NCI-H146 treated with DMSO at 0.1 percent for 48 hours (cell line): Measurements from ENCODE around the gene HOXC4.

Experiments
- DNase-seq: peaks from one replicate; lab custom pipeline; 2025; ENCODE audit not compliant: unreplicated experiment; lab: John Stamatoyannopoulos, UW

The HOXC4 gene

GRCh38 chr12:54015018-54015931, 38.4 kb upstream of the HOXC4 start:
- DNase-seq, result no peak

DNA sequence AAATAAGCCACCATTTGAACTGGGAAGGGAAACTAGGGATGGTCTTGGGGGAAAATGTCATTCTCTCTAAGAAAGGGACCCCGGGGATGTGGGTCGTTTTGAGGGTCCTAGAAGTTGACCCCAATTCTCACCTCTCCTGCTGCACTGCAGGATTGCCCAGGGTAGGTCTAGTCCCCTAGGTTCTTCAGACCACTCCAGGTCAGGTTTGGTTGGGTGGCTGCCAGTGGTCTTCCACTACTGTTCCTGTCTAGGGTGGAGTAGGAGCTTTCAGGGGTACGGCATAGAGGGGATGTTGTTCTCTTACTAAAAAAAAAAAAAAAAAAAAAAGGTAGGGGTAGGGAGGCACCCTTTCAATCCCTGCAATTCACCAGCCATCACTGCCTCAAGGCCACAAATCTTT, 37.6 kb upstream of the HOXC4 start:
- DNase-seq, result no peak

DNA sequence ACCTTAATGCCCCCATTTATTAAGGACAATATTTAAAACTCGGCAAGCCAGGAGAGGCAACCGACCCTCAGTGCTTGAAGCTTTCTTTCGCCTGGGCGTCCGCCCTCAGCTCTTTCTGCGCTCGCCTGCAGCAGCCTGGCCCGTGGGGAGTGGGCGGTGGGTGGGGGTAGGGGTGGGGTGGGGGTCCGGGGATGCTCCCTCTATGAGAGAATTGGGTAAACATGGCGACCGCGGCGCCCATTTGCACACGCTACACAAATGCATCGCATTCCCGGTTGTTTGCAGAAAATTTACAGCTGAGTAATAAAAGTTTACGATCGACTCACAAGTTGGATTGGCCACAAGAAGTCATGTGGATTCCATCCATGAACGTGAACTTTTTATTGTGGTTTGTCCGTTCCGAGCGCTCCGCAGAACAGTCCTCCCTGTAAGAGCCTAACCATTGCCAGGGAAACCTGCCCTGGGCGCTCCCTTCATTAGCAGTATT, 37.1 kb upstream of the HOXC4 start:
- no peak for DNase-seq

- no peak for DNase-seq
Measured at GRCh38 chr12:54017027-54017788, 36.4 kb upstream of the HOXC4 start.

- peak; percentile 36 for DNase-seq
Measured at GRCh38 chr12:54017878-54018467, 35.7 kb upstream of the HOXC4 start.

DNA sequence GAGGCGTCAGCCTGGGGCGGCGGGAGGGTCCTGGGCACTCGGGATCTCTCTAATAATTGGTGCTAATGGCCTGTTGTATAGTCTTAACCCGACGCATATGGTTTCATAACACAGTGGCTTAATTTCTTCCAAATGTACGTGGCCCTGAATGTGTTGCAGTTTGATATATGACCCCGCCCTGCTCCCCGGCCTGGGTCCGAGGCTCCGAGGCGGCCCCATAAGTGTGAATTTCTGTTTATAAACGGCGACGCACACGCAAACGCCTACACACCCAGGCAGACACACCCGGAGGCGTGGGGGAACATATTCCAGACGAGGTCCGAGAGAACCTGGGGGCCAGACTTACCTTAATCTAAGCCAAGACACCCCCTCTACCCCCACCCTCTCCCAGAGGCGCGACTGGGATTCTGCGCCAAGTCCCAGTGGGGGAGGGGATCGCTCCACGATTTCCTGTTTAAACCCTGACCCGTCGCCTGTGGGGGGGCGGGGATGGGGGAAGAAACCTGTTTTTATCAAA, 35.1 kb upstream of the HOXC4 start:
- no peak for DNase-seq

DNA sequence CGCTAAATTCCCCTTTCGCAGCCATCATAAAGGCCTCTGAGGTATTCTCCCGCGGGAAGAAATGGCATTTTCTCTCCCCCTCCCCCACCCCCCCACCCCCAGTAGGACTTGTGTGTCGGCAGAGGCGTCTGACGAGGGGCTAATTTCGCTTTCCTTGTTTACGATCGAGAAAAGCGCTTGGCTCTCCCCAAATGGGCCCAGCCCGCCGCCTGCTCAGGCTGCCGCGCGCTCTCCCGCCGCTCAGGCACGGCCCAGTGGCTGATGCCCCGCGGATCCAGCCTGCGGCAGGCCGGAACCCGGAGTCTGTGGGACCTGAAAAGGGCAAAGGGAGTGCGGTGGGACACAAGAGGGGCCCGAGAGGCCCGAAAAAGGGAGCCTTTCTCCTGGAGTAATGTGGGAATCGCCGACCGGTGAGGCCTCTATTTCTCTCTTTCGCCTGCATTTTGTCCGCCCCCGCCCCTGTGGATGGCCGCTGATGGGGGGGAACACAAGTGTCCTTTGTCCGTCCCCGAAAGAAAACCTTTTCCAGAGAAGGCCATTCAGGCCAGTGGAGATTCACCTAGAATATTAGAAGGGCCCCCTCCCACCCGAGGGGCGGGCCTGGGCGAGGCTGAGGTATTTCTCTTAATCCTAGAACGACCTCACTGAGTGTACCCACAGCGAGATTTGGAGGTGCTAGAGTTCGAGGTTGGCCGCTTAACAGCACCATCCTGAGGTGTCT, 34.4 kb upstream of the HOXC4 start:
- DNase-seq, result no peak

GRCh38 chr12:54019924-54020590, 33.6 kb upstream of the HOXC4 start:
- no peak for DNase-seq

- no peak for DNase-seq
Measured at GRCh38 chr12:54020591-54021405, 32.8 kb upstream of the HOXC4 start.

- no peak for DNase-seq
Measured at GRCh38 chr12:54021432-54022013, 32.1 kb upstream of the HOXC4 start.

DNA sequence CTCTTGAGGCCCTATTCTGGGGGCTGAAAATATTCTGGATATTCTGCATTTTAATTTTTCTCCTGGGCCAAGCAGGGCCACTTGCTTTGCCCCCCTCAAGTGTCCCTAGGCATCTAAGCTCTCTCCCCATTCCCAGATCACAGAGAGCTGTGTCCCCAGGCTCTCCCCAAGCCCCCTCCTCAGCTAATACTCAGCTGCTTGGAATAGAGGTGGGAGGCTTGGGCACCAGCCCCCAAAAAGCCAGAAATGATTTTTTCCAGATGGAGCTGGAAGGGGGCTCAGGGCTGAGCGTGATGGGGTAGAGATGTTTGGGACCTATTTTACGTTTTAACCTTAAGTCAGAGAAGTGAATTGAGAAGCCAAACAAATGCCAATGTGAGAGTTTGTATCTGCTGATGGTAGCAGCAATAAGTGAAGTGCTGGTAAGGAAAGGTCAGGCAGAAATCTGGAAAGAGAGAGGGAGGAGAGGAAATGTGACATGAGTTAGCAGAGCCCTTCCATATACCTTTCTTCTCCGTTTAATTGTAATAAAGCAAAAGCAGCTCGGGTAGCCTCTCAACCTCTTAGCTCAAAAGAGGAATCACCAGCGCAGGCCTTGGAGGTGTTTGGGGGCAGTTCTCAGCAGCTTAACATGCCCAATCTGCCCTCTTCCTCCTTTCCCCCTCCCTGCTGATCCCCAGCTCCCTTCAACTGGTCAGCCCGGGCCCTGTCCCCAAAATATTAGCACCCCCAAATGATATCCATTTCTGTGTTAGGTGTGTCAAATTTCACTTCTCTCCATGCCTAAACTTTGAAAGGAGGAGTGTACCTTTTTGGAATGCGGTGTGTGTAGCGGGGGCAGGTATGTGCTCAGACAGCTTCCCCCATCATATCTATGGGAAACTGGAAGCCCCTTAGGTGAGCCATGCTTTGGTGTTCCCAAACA, 30.4 kb upstream of the HOXC4 start:
- DNase-seq, result no peak

- no peak for DNase-seq
Measured at GRCh38 chr12:54024127-54024526, 29.5 kb upstream of the HOXC4 start.

DNA sequence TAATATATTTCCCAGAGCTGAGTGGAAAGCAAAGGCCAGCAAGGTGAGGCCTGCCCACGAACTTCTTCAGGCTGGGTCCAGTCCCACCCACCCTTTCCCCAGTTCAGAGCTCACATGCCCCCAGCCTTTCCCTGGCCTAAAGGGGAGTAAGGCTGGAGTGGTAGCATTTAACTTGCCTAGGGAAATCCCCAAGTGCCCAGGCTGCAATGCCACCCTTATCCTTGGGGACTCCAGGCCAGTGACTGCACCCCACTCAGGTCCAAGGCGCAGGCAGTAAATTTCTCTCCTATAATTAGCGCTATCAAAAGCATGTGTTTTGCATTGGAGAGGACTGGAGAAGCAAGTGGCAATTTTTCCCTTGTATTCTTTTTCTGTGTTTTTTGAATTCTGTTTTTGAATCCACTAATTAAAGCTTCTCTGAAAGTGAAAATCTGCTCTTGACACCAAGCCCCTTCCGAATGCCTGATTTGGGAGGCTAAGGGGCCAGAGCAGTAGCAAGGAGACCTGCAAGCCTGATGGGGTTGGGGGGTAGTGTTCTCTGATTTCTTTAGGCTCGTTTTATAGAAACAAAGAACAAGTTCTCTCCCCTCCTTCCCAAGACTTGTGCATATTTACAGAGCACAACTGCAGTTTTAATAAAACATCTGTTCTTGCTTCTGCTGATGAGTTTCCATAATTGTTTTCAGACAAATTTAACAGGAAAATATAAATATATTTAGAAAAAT, 28.9 kb upstream of the HOXC4 start:
- no peak for DNase-seq

- DNase-seq, result no peak
Measured at GRCh38 chr12:54025499-54026405, 27.9 kb upstream of the HOXC4 start.

DNA sequence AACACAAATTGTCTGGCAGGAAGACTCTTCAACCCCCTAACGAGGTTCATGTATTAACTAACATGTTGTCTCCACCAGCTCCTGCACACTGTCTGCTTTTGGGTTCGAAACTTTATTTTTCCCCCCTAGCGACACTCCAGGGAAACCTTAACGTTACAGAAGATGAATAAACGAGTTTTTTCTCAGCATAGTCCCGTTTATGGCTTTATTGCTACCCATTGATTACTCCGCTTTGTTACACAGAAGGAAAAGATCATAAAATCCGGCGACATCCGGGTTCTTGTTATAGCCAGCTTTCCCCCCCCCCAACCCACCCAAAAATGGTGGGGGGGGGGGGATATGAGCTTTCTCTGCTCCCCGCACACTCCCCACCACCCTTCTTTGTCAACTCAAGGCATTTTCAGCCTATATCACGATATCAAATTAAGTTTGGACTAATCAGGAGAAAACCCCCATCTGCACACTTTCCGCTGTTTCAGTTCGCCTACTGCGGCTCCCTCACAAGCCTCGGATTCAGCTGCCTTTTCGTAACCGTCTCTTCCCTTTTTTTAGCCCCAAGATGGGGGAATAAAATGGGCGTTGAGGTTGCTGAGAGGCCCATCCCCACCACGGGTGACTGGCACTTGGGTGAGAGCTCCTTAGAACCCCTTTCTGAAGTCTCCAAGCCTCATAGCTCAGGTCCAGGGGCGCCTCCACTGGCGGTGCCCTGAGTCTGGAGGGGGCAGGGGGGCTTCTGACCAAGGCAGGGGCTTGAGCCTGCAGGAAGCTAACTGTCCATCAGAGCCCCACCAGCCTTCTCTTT, 26.8 kb upstream of the HOXC4 start:
- DNase-seq, result no peak

GRCh38 chr12:54027442-54027786, 26.2 kb upstream of the HOXC4 start:
- DNase-seq, result no peak
